OCI-LY1 (cell line): ENCODE results near the gene ARID3A.

Experiments
- EZH2 ChIP-seq: fragments of 200-600 bp; sonication (generic), shearing (Covaris generic); IDR thresholded peaks from 2 replicates; pipeline ENCODE4 v1.8.0; 2017; ENCODE audit warnings: borderline replicate concordance, mixed run types, mild to moderate bottlenecking, antibody characterized with exemption, low read length, moderate library complexity, mixed read lengths
- TF ChIP-seq, protein P1 (sequence below): fragments of 200-600 bp; sonication (generic), shearing (Covaris generic); IDR thresholded peaks from 2 replicates; pipeline ENCODE4 v1.5.1; 2017; ENCODE audit warnings: mild to moderate bottlenecking, antibody characterized with exemption, low read length, moderate library complexity, mixed read lengths

DNA sequence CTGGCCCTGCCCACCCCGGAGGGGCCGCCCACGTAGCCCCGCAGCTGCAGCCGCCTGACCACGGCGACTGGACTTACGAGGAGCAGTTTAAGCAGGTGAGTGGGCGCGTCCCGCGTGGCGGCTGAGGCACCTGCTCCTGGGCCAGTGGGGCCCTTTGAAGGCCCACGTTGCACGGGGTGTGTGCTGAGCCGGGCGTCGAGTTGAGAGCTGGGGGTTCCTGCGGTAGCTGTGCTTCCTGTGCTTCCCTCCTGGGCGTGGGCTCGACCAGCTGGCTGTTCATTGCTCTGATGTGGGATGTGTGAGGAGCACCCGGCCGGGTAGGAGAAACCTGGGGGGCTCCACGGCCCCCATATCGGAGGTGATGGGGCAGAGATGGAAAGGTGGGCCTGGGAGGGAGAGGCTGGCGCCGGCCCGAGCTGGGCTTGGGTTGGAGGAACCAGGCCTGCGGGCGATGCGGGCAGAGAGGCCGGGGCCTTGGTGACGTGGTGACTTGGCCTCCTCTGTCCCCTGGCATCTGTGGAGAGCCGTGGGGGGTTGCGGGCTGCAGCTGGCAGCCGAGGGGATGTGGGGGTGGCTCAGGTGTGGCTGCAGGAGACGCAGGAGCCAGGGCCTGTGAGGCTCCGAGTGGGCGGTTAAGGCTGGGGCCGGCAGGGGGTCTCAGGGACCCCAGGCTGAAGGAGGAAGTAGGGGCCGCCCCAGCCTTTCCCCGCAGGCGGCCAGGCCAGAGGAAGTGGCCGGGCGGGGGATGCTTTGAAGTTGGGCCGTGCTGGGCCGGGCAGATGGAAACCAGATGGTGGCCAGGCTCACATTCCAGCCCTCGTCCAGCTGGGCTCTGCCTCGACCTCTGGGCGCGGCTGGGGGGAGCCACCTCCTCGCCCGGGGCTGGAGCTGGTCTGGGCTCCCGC is 7.1 kb downstream of the ARID3A start:
- TF ChIP-seq EZH2 = no peak
- TF ChIP-seq, protein P1, sequence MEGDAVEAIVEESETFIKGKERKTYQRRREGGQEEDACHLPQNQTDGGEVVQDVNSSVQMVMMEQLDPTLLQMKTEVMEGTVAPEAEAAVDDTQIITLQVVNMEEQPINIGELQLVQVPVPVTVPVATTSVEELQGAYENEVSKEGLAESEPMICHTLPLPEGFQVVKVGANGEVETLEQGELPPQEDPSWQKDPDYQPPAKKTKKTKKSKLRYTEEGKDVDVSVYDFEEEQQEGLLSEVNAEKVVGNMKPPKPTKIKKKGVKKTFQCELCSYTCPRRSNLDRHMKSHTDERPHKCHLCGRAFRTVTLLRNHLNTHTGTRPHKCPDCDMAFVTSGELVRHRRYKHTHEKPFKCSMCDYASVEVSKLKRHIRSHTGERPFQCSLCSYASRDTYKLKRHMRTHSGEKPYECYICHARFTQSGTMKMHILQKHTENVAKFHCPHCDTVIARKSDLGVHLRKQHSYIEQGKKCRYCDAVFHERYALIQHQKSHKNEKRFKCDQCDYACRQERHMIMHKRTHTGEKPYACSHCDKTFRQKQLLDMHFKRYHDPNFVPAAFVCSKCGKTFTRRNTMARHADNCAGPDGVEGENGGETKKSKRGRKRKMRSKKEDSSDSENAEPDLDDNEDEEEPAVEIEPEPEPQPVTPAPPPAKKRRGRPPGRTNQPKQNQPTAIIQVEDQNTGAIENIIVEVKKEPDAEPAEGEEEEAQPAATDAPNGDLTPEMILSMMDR = no peak
